Pulmonary artery endothelial cell (primary cell): ENCODE data around the gene SPOP. TPM values are rescaled to one million over a fixed set of nuclear protein-coding genes. Genes with fewer than 3 reads are reported as not detected.

Experiments used
- DNase-seq: peaks from one replicate; pipeline ENCODE4 v3.0.0-alpha.2; 2011; ENCODE audit warnings: low read depth, low spot score
- total RNA-seq: library from RNA; depleted of rRNA; stranded (reverse); fragments of >200 nt; gene quantifications from 2 replicates; pipeline ENCODE4 v1.2.3, GENCODE V29; 2014

Gene SPOP
- total RNA-seq, 1 donor from 2014 or later, result 107 TPM

GRCh38 chr17:49587366-49588073 lies 90.4 kb downstream of the SPOP start:
- no peak for DNase-seq

GRCh38 chr17:49585422-49586027 lies 92.4 kb downstream of the SPOP start:
- no peak for DNase-seq

GRCh38 chr17:49583889-49584288 lies 94.0 kb downstream of the SPOP start:
- no peak for DNase-seq

- DNase-seq, result no peak
Observed at GRCh38 chr17:49583226-49583625, 94.7 kb downstream of the SPOP start.

- DNase-seq, result no peak
Observed at GRCh38 chr17:49582789-49583188, 95.1 kb downstream of the SPOP start.

GRCh38 chr17:49582055-49582722 lies 95.7 kb downstream of the SPOP start:
- no peak for DNase-seq

- no peak for DNase-seq
Observed at GRCh38 chr17:49581648-49581998, 96.3 kb downstream of the SPOP start.

- no peak for DNase-seq
Observed at GRCh38 chr17:49580981-49581647, 96.8 kb downstream of the SPOP start.

- no peak for DNase-seq
Observed at GRCh38 chr17:49580055-49580721, 97.7 kb downstream of the SPOP start.

- no peak for DNase-seq
Observed at GRCh38 chr17:49579522-49579921, 98.4 kb downstream of the SPOP start.

GRCh38 chr17:49578952-49579500 lies 98.9 kb downstream of the SPOP start:
- no peak for DNase-seq

GRCh38 chr17:49578414-49578813 lies 99.5 kb downstream of the SPOP start:
- DNase-seq, result no peak

- no peak for DNase-seq
Observed at GRCh38 chr17:49577963-49578362, 99.9 kb downstream of the SPOP start.

- no peak for DNase-seq
Observed at GRCh38 chr17:49577650-49577934, 100.3 kb downstream of the SPOP start.

GRCh38 chr17:49576917-49577649 lies 100.8 kb downstream of the SPOP start:
- DNase-seq, result no peak

- no peak for DNase-seq
Observed at GRCh38 chr17:49576088-49576916, 101.6 kb downstream of the SPOP start.

GRCh38 chr17:49575679-49576087 lies 102.2 kb downstream of the SPOP start, which contains the start of gene NXPH3:
NXPH3 (plus strand) TSS chr17:49575871; CDS start chr17:49576220, 349 bp downstream.
- no peak for DNase-seq

- DNase-seq, result no peak
Observed at GRCh38 chr17:49574945-49575678, 102.8 kb downstream of the SPOP start.

GRCh38 chr17:49574323-49574781 lies 103.5 kb downstream of the SPOP start:
- DNase-seq, result no peak
